OCI-LY1 (cell line): Measurements from ENCODE around the gene SPOCD1.

Experiments
- H2AFZ ChIP-seq: fragments of 200-600 bp; sonication (generic), shearing (Covaris generic); 2 replicates; pipeline ENCODE4 v1.6.0; 2014; ENCODE audit warnings: antibody characterized with exemption, mild to moderate bottlenecking, low read length
- H3F3A ChIP-seq: fragments of 200-600 bp; sonication (generic), shearing (Covaris generic); 2 replicates; pipeline ENCODE4 v1.6.0; 2014; ENCODE audit warnings: mild to moderate bottlenecking, antibody characterized with exemption, low read length, moderate library complexity; ENCODE audit not compliant: insufficient read depth
- H3K27ac ChIP-seq: fragments of 200-600 bp; sonication (generic); 2 replicates; pipeline ENCODE4 v1.5.1; 2014; ENCODE audit warnings: low read length, mixed run types, mild to moderate bottlenecking, low read depth; ENCODE audit not compliant: poor library complexity, severe bottlenecking
- H3K27me3 ChIP-seq: fragments of 200-600 bp; sonication (generic); 2 replicates; pipeline ENCODE4 v1.6.0; 2014; ENCODE audit warnings: antibody characterized with exemption, mild to moderate bottlenecking, low read length, moderate library complexity; ENCODE audit not compliant: insufficient read depth
- H3K36me3 ChIP-seq: fragments of 200-600 bp; sonication (generic); 2 replicates; pipeline ENCODE4 v1.6.1; 2014; ENCODE audit warnings: mild to moderate bottlenecking, antibody characterized with exemption, low read length, moderate library complexity, mixed read lengths; ENCODE audit not compliant: insufficient read depth
- H3K4me1 ChIP-seq: fragments of 200-600 bp; sonication (generic); 2 replicates; pipeline ENCODE4 v1.5.1; 2014; ENCODE audit warnings: mild to moderate bottlenecking, low read length, moderate library complexity; ENCODE audit not compliant: insufficient read depth, severe bottlenecking
- H3K4me2 ChIP-seq: fragments of 200-600 bp; sonication (generic), shearing (Covaris generic); 2 replicates; pipeline ENCODE4 v1.6.1; 2014; ENCODE audit warnings: low read length
- H3K4me3 ChIP-seq: fragments of 200-600 bp; sonication (generic); 2 replicates; pipeline ENCODE4 v1.5.1; 2014; ENCODE audit warnings: low read length, low read depth, mild to moderate bottlenecking, mixed read lengths; ENCODE audit not compliant: poor library complexity, severe bottlenecking
- H3K79me2 ChIP-seq: fragments of 200-600 bp; shearing (Covaris generic); 2 replicates; pipeline ENCODE4 v1.6.1; 2016; ENCODE audit warnings: mixed run types, low read length, mixed read lengths; ENCODE audit not compliant: insufficient read depth
- H3K9ac ChIP-seq: fragments of 200-600 bp; sonication (generic), shearing (Covaris generic); 2 replicates; pipeline ENCODE4 v1.6.1; 2014; ENCODE audit warnings: mild to moderate bottlenecking, low read length, mixed read lengths
- H3K9me2 ChIP-seq: fragments of 200-600 bp; sonication (generic), shearing (Covaris generic); 2 replicates; pipeline ENCODE4 v1.6.1; 2014; ENCODE audit warnings: low read depth, mild to moderate bottlenecking, low read length, mixed read lengths
- H3K9me3 ChIP-seq: fragments of 200-600 bp; shearing (Covaris generic); 2 replicates; pipeline ENCODE4 v1.6.1; 2014; ENCODE audit warnings: low read length, mixed read lengths
- H4K20me1 ChIP-seq: fragments of 200-600 bp; sonication (generic), shearing (Covaris generic); 2 replicates; pipeline ENCODE4 v1.6.0; 2016; ENCODE audit warnings: mild to moderate bottlenecking, low read length; ENCODE audit not compliant: insufficient read depth
- EZH2 ChIP-seq: fragments of 200-600 bp; sonication (generic), shearing (Covaris generic); IDR thresholded peaks from 2 replicates; pipeline ENCODE4 v1.8.0; 2017; ENCODE audit warnings: borderline replicate concordance, mixed run types, mild to moderate bottlenecking, antibody characterized with exemption, low read length, moderate library complexity, mixed read lengths
- TF ChIP-seq, protein P1 (sequence below): fragments of 200-600 bp; sonication (generic), shearing (Covaris generic); IDR thresholded peaks from 2 replicates; pipeline ENCODE4 v1.5.1; 2017; ENCODE audit warnings: mild to moderate bottlenecking, antibody characterized with exemption, low read length, moderate library complexity, mixed read lengths

SPOCD1 gene

GRCh38 chr1:31746687-31747086, 69.1 kb downstream of the SPOCD1 start:
- Histone ChIP-seq H3K9me3 (no peaks in the 10 kb centered on the region), H2AFZ (no peak overlapping the region), H3K27me3 (peaks cover 6% of the 10 kb centered on the region; the same call in 1 of the 2 replicates), H3K4me2 (no peak overlapping the region), H3K79me2 (no peaks in the 10 kb centered on the region), H3K4me3 (no peak overlapping the region), H3K36me3 (no peaks in the 10 kb centered on the region), H3K27ac (no peak overlapping the region), H3K9ac (no peak overlapping the region), H3K4me1 (peaks cover 19% of the 10 kb centered on the region), H4K20me1 (no peaks in the 10 kb centered on the region), H3K9me2 (no peaks in the 10 kb centered on the region), H3F3A (no peaks in the 10 kb centered on the region)
- TF ChIP-seq, protein P1, sequence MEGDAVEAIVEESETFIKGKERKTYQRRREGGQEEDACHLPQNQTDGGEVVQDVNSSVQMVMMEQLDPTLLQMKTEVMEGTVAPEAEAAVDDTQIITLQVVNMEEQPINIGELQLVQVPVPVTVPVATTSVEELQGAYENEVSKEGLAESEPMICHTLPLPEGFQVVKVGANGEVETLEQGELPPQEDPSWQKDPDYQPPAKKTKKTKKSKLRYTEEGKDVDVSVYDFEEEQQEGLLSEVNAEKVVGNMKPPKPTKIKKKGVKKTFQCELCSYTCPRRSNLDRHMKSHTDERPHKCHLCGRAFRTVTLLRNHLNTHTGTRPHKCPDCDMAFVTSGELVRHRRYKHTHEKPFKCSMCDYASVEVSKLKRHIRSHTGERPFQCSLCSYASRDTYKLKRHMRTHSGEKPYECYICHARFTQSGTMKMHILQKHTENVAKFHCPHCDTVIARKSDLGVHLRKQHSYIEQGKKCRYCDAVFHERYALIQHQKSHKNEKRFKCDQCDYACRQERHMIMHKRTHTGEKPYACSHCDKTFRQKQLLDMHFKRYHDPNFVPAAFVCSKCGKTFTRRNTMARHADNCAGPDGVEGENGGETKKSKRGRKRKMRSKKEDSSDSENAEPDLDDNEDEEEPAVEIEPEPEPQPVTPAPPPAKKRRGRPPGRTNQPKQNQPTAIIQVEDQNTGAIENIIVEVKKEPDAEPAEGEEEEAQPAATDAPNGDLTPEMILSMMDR, result no peak
- TF ChIP-seq EZH2, result no peak

- Histone ChIP-seq H3F3A (no peaks in the 10 kb centered on the region), H3K36me3 (no peaks in the 10 kb centered on the region), H2AFZ (no peak overlapping the region), H3K27me3 (peaks cover 6% of the 10 kb centered on the region; the same call in 1 of the 2 replicates), H3K9me2 (no peaks in the 10 kb centered on the region), H3K4me2 (no peak overlapping the region), H3K4me3 (no peak overlapping the region), H3K4me1 (peaks cover 19% of the 10 kb centered on the region), H3K9me3 (no peaks in the 10 kb centered on the region), H3K9ac (no peak overlapping the region), H3K79me2 (no peaks in the 10 kb centered on the region), H3K27ac (no peak overlapping the region), H4K20me1 (no peaks in the 10 kb centered on the region)
- no peak for TF ChIP-seq EZH2
- TF ChIP-seq, protein P1, result no peak
Measured at GRCh38 chr1:31745946-31746670, 69.7 kb downstream of the SPOCD1 start.

- peak overlapping the region; percentile 49 for H3K27ac ChIP-seq
- H3K9me2 ChIP-seq, result no peaks in the 10 kb centered on the region
- H3K4me3 ChIP-seq, result no peak overlapping the region
- TF ChIP-seq EZH2, result no peak
- TF ChIP-seq, protein P1, result peak; percentile 67
- H3K27me3 ChIP-seq, result peaks cover 3% of the 10 kb centered on the region; the same call in 1 of the 2 replicates
- no peaks in the 10 kb centered on the region for H3K36me3 ChIP-seq
- H3K4me2 ChIP-seq, result peak overlapping the region; percentile 39; the same call in 1 of the 2 replicates
- no peaks in the 10 kb centered on the region for H3F3A ChIP-seq
- peaks cover 19% of the 10 kb centered on the region for H3K4me1 ChIP-seq
- H3K9ac ChIP-seq, result no peak overlapping the region
- no peak overlapping the region for H2AFZ ChIP-seq
- H3K79me2 ChIP-seq, result no peaks in the 10 kb centered on the region
- H4K20me1 ChIP-seq, result no peaks in the 10 kb centered on the region
- no peaks in the 10 kb centered on the region for H3K9me3 ChIP-seq
Measured at GRCh38 chr1:31745096-31745945, 70.5 kb downstream of the SPOCD1 start.
